Subcutaneous abdominal adipose tissue (tissue), 5 donors: ENCODE results near the gene RSAD1.
A peak's percentile ranks its signal among the peaks of the same experiment; 100 is the strongest.

Experiments used
- H3K27ac ChIP-seq: one replicate; pipeline ENCODE4 v1.7.0; 2013; ENCODE audit warnings: low read depth, mild to moderate bottlenecking, inconsistent platforms, low read length, moderate library complexity
- H3K27me3 ChIP-seq, 5 donors: one replicate each; pipeline ENCODE4 v1.7.0; 2013; ENCODE audit warnings: low read length in 5 of 5, inconsistent platforms in 1 of 5; ENCODE audit not compliant: control insufficient read depth in 5 of 5, insufficient read depth in 4 of 5
- H3K36me3 ChIP-seq, 5 donors: one replicate each; pipeline ENCODE4 v1.7.0; 2013; ENCODE audit warnings: low read length in 5 of 5; ENCODE audit not compliant: control insufficient read depth in 5 of 5, insufficient read depth in 5 of 5
- H3K4me1 ChIP-seq, 5 donors: one replicate each; pipeline ENCODE4 v1.7.0; 2013; ENCODE audit warnings: low read length in 5 of 5, mild to moderate bottlenecking in 3 of 5, moderate library complexity in 1 of 5; ENCODE audit not compliant: control insufficient read depth in 5 of 5, insufficient read depth in 5 of 5
- H3K4me3 ChIP-seq, 5 donors: one replicate each; pipeline ENCODE4 v1.7.0; 2013; ENCODE audit warnings: low read length in 5 of 5, low read depth in 1 of 5
- H3K9ac ChIP-seq, 5 donors: one replicate each; pipeline ENCODE4 v1.7.0; 2013; ENCODE audit warnings: low read length in 5 of 5, mild to moderate bottlenecking in 4 of 5, moderate library complexity in 3 of 5
- H3K9me3 ChIP-seq, 5 donors: one replicate each; pipeline ENCODE4 v1.7.0; 2013; ENCODE audit warnings: low read length in 5 of 5; ENCODE audit not compliant: control insufficient read depth in 5 of 5
- donor health status: healthy.
- donor health status: healthy.
- donor health status: healthy.
- donor health status: healthy.
- donor health status: healthy.

The RSAD1 gene

DNA sequence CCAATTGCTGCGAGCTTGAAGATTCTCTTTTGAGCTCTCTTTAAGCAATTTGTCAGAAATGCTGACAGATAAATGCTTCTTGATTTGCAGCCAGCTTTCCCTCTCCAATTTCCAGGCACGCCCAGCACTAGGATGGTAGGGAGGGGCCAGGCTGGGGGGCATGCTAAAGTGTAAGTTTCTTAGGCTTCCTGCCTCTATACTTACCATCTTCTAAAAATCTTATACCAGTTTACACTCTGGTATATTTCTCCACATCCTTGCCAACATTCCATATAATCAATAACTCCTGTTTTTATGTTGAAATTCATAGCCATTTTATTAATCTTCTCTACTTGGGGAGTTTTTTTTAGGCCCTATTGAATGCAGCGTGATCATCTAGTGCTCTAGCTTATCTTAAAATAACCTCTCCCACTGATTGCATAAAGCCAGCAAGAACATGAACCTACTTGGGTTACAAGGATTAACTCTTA is 35.1 kb upstream of the RSAD1 start:
- no peaks in the 10 kb centered on the region for H3K27me3 ChIP-seq
- H3K9me3 ChIP-seq, result no peaks in the 10 kb centered on the region
- H3K4me1 ChIP-seq, result peaks cover 0 to 23% (median 12%) of the 10 kb centered on the region in 5 donors
- H3K36me3 ChIP-seq, result peaks cover 0 to 3% (median 0%) of the 10 kb centered on the region in 5 donors
- H3K4me3 ChIP-seq, result no peak overlapping the region
- peak overlapping the region in 1 of 5 donors; percentile 14 for H3K9ac ChIP-seq
- no peak overlapping the region for H3K27ac ChIP-seq

DNA sequence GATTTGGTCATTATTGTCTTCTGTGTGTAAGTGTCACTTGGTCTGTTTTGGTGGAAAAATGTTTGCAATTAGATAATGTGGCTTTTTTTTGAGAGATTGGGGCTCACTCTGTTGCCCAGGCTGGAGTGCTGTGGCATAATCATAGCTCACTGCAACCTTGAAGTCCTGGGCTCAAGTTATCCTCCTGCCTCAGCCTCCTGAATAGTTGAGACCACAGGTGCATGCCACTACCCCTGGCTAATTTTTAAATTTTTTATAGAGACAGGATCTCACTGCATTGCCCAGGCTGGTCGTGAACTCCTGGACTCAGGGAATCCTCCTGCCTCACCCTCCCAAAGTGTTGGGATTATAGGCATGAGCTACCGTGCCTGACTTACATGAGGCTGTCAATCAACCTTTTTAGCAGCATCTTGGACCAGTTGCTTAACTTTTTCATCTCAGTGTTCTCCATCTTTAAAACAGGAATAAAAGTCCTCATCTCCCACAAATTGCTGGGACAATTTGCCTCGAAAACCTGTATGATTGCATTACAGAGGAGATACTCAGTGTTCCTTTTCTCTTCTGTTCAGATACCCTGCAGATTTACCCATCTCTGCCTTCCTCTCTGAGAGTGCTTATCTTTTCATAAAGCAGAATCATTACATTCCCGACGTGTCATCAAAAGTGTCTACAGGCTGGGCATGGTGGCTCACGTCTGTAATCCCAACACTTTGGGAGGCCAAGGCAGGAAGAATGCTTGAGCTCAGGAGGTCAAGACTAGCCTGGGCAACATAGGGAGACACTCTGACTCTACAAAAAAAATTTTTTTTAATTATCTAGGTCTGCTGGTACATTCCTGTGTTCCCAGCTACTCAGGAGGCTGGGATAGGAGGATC is 33.6 kb upstream of the RSAD1 start:
- Histone ChIP-seq H3K4me1 (peaks cover 0 to 22% (median 11%) of the 10 kb centered on the region in 5 donors), H3K9ac (no peak overlapping the region), H3K36me3 (peaks cover 0 to 5% (median 0%) of the 10 kb centered on the region in 5 donors), H3K9me3 (no peaks in the 10 kb centered on the region), H3K27me3 (no peaks in the 10 kb centered on the region), H3K27ac (no peak overlapping the region), H3K4me3 (no peak overlapping the region)

GRCh38 chr17:50445730-50446325 is 32.8 kb upstream of the RSAD1 start:
- H3K27me3 ChIP-seq, result no peaks in the 10 kb centered on the region
- H3K9ac ChIP-seq, result no peak overlapping the region
- H3K4me3 ChIP-seq, result no peak overlapping the region
- H3K27ac ChIP-seq, result no peak overlapping the region
- peaks cover 0 to 5% (median 2%) of the 10 kb centered on the region in 5 donors for H3K36me3 ChIP-seq
- no peaks in the 10 kb centered on the region for H3K9me3 ChIP-seq
- peaks cover 0 to 14% (median 8%) of the 10 kb centered on the region in 5 donors for H3K4me1 ChIP-seq

- no peaks in the 10 kb centered on the region for H3K9me3 ChIP-seq
- H3K4me1 ChIP-seq, result peaks cover 0 to 10% (median 8%) of the 10 kb centered on the region in 5 donors
- H3K27ac ChIP-seq, result no peak overlapping the region
- no peak overlapping the region for H3K9ac ChIP-seq
- H3K4me3 ChIP-seq, result no peak overlapping the region
- peaks cover 0 to 5% (median 2%) of the 10 kb centered on the region in 5 donors for H3K36me3 ChIP-seq
- H3K27me3 ChIP-seq, result no peaks in the 10 kb centered on the region
Observed at GRCh38 chr17:50447870-50448595, 30.6 kb upstream of the RSAD1 start.

- peaks cover 0 to 5% (median 2%) of the 10 kb centered on the region in 5 donors for H3K36me3 ChIP-seq
- peaks cover 0 to 4% (median 2%) of the 10 kb centered on the region in 5 donors for H3K4me1 ChIP-seq
- no peak overlapping the region for H3K9ac ChIP-seq
- no peaks in the 10 kb centered on the region for H3K27me3 ChIP-seq
- H3K9me3 ChIP-seq, result no peaks in the 10 kb centered on the region
- no peak overlapping the region for H3K4me3 ChIP-seq
- no peak overlapping the region for H3K27ac ChIP-seq
Observed at GRCh38 chr17:50448643-50449042, 30.0 kb upstream of the RSAD1 start.

- H3K4me1 ChIP-seq, result no peaks in the 10 kb centered on the region
- no peak overlapping the region for H3K27ac ChIP-seq
- H3K9me3 ChIP-seq, result no peaks in the 10 kb centered on the region
- no peak overlapping the region for H3K4me3 ChIP-seq
- peaks cover 0 to 11% (median 2%) of the 10 kb centered on the region in 5 donors for H3K36me3 ChIP-seq
- H3K9ac ChIP-seq, result no peak overlapping the region
- H3K27me3 ChIP-seq, result no peaks in the 10 kb centered on the region
Observed at GRCh38 chr17:50451943-50452629, 26.6 kb upstream of the RSAD1 start.

DNA sequence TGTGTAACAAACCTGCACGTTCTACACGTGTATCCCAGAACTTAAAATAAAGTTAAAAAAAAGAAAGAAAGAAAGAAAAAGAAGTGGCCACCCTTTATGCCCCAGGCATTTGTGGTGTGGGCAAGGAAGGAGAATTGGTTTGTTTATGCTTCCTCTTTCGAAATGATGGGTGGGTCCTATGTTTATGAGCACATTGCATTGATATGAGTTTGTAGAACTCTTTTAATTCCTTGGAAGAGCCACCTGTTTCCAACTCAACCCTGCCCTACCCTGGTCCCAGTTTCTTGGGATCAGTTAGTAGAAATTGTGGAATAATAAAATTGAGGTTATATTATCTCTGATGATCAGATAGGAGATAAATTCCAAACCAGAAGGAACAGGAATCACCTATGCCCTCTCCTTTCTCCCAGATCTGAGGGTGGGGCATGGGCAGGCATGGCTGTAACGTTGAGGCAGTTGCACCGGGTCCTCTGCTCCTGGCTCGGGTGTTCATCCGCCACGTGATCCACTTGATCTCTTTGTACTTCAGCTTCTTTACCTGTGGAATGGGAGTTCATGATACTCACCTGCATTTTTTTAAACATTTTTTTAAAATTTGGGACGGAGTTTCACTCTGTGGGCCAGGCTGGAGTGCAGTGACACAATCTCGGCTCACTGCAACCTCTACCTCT is 25.9 kb upstream of the RSAD1 start:
- no peak overlapping the region for H3K9ac ChIP-seq
- H3K27ac ChIP-seq, result no peak overlapping the region
- H3K36me3 ChIP-seq, result peaks cover 0 to 11% (median 2%) of the 10 kb centered on the region in 5 donors
- no peaks in the 10 kb centered on the region for H3K9me3 ChIP-seq
- no peak overlapping the region for H3K4me3 ChIP-seq
- no peaks in the 10 kb centered on the region for H3K27me3 ChIP-seq
- H3K4me1 ChIP-seq, result no peaks in the 10 kb centered on the region

DNA sequence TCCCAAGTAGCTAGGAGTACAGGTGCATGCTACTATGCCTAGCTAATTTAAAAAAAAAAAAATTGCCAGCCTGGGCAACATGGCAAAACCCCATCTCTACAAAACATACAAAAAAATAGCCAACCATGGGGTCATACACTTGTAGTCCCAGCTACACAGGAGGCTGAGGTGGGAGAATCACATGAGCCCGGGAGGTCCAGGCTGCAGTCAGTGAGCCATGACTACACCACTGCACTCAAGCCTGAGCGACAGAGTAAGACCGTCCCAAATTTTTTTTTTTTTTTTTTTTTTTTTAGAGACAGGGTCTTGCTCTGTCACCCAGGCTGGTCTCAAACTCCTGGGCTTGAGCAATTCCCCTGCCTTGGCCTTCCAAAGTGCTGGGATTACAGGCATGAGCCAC is 24.8 kb upstream of the RSAD1 start:
- no peak overlapping the region for H3K4me3 ChIP-seq
- no peak overlapping the region for H3K27ac ChIP-seq
- H3K36me3 ChIP-seq, result peaks cover 0 to 11% (median 2%) of the 10 kb centered on the region in 5 donors
- H3K9me3 ChIP-seq, result no peaks in the 10 kb centered on the region
- no peaks in the 10 kb centered on the region for H3K27me3 ChIP-seq
- H3K4me1 ChIP-seq, result peaks cover 0 to 5% (median 3%) of the 10 kb centered on the region in 5 donors
- H3K9ac ChIP-seq, result no peak overlapping the region

- H3K27me3 ChIP-seq, result no peaks in the 10 kb centered on the region
- no peaks in the 10 kb centered on the region for H3K9me3 ChIP-seq
- peaks cover 0 to 18% (median 16%) of the 10 kb centered on the region in 5 donors for H3K4me1 ChIP-seq
- H3K4me3 ChIP-seq, result no peak overlapping the region
- no peak overlapping the region for H3K27ac ChIP-seq
- H3K36me3 ChIP-seq, result peaks cover 0 to 28% (median 11%) of the 10 kb centered on the region in 5 donors
- H3K9ac ChIP-seq, result no peak overlapping the region
Observed at GRCh38 chr17:50457621-50458020, 21.0 kb upstream of the RSAD1 start.
